22Rv1 (cell line): ENCODE data around the gene NEURL2.

Experiments
- CTCF ChIP-seq: fragments of 450-650 bp; IDR thresholded peaks from 2 replicates; pipeline ENCODE4 v1.5.1; 2017; ENCODE audit warnings: mild to moderate bottlenecking
- ZFX ChIP-seq: fragments of 450-650 bp; IDR thresholded peaks from 2 replicates; pipeline ENCODE4 v1.6.1; 2017; ENCODE audit warnings: antibody characterized with exemption, borderline replicate concordance

- TF ChIP-seq CTCF, result no peak
- no peak for TF ChIP-seq ZFX
Measured at GRCh38 chr20:45882469-45883099, 8.4 kb downstream of the NEURL2 start.
